CD4-positive, alpha-beta T cell (primary cell): Measurements from ENCODE around the gene FGF13. TPM values are rescaled to one million over a fixed set of nuclear protein-coding genes. Genes with fewer than 3 reads are reported as not detected.

Experiments
- ATAC-seq: fragments of 200-7000 bp; cut with Tn5 transposase; one replicate; pipeline ENCODE4 v1.10.0; 2022; ENCODE audit warnings: mild to moderate bottlenecking; ENCODE audit not compliant: poor library complexity
- CTCF ChIA-PET: fragments of 350-600 bp; sonication (Branson Sonifier 250); formaldehyde crosslinking; loops from one replicate; lab custom pipeline; 2021; ENCODE audit warnings: antibody characterized with exemption, inconsistent platforms; lab: Charles Lee
- POLR2A ChIA-PET: fragments of 350-600 bp; sonication (Branson Sonifier 250); formaldehyde crosslinking; loops from one replicate; lab custom pipeline; 2021; ENCODE audit warnings: antibody characterized with exemption, inconsistent platforms; lab: Charles Lee
- DNase-seq, 14 experiments: peaks; one replicate each; pipeline ENCODE4 v3.0.0-alpha.2; 2013 to 2020; ENCODE audit warnings: mixed read lengths in 2 of 14
- H3K27ac ChIP-seq, 2 donors: one replicate each; pipeline versions ENCODE4 v1.5.1 to v1.7.0; 2013; ENCODE audit warnings: low read length in 2 of 2, low read depth in 1 of 2, mild to moderate bottlenecking in 1 of 2
- H3K27me3 ChIP-seq, 2 experiments: 1 replicate in 1 of 2; 2 replicates in 1 of 2; pipeline versions ENCODE4 v1.6.1 to v1.7.0; 2013; ENCODE audit warnings: low read length in 2 of 2, control low read depth in 1 of 2, mild to moderate bottlenecking in 1 of 2, moderate library complexity in 1 of 2; ENCODE audit not compliant: insufficient read depth in 2 of 2, control insufficient read depth in 1 of 2
- H3K36me3 ChIP-seq: one replicate; pipeline ENCODE4 v1.6.1; 2013; ENCODE audit warnings: low read length, control low read depth; ENCODE audit not compliant: insufficient read depth
- H3K4me1 ChIP-seq: one replicate; pipeline ENCODE4 v1.6.1; 2013; ENCODE audit warnings: low read length, control low read depth; ENCODE audit not compliant: insufficient read depth
- H3K4me3 ChIP-seq: one replicate; pipeline ENCODE4 v1.5.1; 2013; ENCODE audit warnings: mild to moderate bottlenecking, low read length, moderate library complexity
- H3K9me3 ChIP-seq, 2 experiments: 1 replicate in 1 of 2; 2 replicates in 1 of 2; pipeline versions ENCODE4 v1.6.1 to v1.7.0; 2013; ENCODE audit warnings: low read length in 2 of 2, mild to moderate bottlenecking in 2 of 2, control low read depth in 1 of 2, moderate library complexity in 1 of 2; ENCODE audit not compliant: control insufficient read depth in 1 of 2, insufficient read depth in 1 of 2
- H3K27ac Mint-ChIP-seq: one replicate; pipeline ENCODE4 v1.8.0; 2020; ENCODE audit warnings: mixed read lengths
- H3K27me3 Mint-ChIP-seq: one replicate; pipeline ENCODE4 v1.8.0; 2021; ENCODE audit warnings: mixed read lengths
- H3K36me3 Mint-ChIP-seq: one replicate; pipeline ENCODE4 v1.8.0; 2021; ENCODE audit warnings: low read depth, mixed read lengths
- H3K4me1 Mint-ChIP-seq: one replicate; pipeline ENCODE4 v1.8.0; 2021; ENCODE audit warnings: low read depth, mixed read lengths
- H3K4me3 Mint-ChIP-seq: one replicate; pipeline ENCODE4 v1.8.0; 2020; ENCODE audit warnings: mild to moderate bottlenecking, mixed read lengths
- H3K9me3 Mint-ChIP-seq: one replicate; pipeline ENCODE4 v1.8.0; 2020; ENCODE audit warnings: mixed read lengths
- intact Hi-C, 2 experiments: fragments of 100-400 bp; cut with DNase I in 1 of 2; cut with micrococcal nuclease in 1 of 2; formaldehyde crosslinking; loops; one replicate each; pipeline versions ENCODE4 v1.15.1 to v1.9.0; 2023 to 2025; cut with DNase I, micrococcal nuclease
- total RNA-seq, 174 experiments: library from RNA in 2 of 174; stranded (reverse) in 2 of 174; gene quantifications; one replicate each; pipeline ENCODE4 v1.2.3 and lab custom pipeline; 2021 to 2026
- TF ChIP-seq, protein P1 (sequence below): fragments of 200-600 bp; IDR thresholded peaks from one replicate; pipeline ENCODE4 v1.8.0; 2022; ENCODE audit warnings: antibody characterized with exemption, mild to moderate bottlenecking

The FGF13 gene
- total RNA-seq, 2 experiments from 2014 or later: not detected

DNA sequence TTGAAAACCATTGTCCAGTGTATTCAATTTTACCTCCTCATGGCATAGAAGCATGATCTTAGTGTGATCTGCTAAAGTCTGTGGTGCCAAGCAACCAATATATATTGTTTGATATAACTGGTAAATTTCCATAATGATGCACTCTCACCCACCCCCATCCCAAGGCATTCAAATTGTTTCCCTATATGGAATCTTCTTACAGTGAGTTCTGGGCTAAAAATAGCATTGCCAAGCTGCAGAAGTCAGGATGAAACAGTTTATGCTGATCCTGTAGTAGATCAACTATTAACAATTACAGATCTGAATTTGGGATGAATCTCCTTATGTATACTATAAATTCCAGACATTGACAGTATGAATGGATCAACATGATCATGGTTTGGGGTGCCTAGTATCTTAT is 20.9 kb downstream of the FGF13 start:
- Mint-ChIP-seq H3K27me3 (no peaks in the 10 kb centered on the region), H3K4me3 (no peak overlapping the region), H3K36me3 (no peaks in the 10 kb centered on the region), H3K4me1 (no peaks in the 10 kb centered on the region), H3K9me3 (no peaks in the 10 kb centered on the region), H3K27ac (no peak overlapping the region)
- Histone ChIP-seq H3K36me3 (no peaks in the 10 kb centered on the region), H3K9me3 (no peaks in the 10 kb centered on the region), H3K27me3 (no peaks in the 10 kb centered on the region), H3K4me1 (no peaks in the 10 kb centered on the region), H3K27ac (no peak overlapping the region), H3K4me3 (no peak overlapping the region)
- TF ChIP-seq, protein P1, sequence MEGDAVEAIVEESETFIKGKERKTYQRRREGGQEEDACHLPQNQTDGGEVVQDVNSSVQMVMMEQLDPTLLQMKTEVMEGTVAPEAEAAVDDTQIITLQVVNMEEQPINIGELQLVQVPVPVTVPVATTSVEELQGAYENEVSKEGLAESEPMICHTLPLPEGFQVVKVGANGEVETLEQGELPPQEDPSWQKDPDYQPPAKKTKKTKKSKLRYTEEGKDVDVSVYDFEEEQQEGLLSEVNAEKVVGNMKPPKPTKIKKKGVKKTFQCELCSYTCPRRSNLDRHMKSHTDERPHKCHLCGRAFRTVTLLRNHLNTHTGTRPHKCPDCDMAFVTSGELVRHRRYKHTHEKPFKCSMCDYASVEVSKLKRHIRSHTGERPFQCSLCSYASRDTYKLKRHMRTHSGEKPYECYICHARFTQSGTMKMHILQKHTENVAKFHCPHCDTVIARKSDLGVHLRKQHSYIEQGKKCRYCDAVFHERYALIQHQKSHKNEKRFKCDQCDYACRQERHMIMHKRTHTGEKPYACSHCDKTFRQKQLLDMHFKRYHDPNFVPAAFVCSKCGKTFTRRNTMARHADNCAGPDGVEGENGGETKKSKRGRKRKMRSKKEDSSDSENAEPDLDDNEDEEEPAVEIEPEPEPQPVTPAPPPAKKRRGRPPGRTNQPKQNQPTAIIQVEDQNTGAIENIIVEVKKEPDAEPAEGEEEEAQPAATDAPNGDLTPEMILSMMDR: no peak
- ChIA-PET POLR2A (no interaction called here), CTCF (no interaction called here)
- DNase-seq: no peak
- ATAC-seq: no peak
- intact Hi-C loops: no loop called here

DNA sequence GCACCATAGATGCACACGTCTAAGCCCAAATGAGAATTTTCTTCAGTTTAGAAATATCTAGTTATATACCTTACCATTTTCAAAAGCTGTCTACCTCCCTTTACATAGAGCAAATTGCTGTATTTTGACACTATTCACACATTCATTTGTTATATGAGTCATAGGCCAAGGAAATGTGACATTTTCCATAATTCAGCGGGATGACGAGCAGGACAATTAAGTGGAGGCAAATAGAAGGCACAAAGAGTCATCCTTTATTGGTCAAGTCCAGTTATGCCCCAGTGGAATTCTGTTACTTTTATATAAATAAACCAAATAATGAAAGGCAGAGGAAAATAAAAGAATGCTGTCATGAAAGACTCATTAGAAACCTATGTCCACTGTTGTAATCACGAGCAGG is 27.9 kb downstream of the FGF13 start:
- Histone ChIP-seq H3K27me3 (no peaks in the 10 kb centered on the region), H3K4me3 (no peak overlapping the region), H3K36me3 (no peaks in the 10 kb centered on the region), H3K4me1 (no peaks in the 10 kb centered on the region), H3K9me3 (no peaks in the 10 kb centered on the region), H3K27ac (no peak overlapping the region)
- DNase-seq (no peak), ATAC-seq (no peak)
- ChIA-PET POLR2A (no interaction called here), CTCF (no interaction called here)
- TF ChIP-seq, protein P1: no peak
- H3K4me1 Mint-ChIP-seq: no peaks in the 10 kb centered on the region
- H3K27ac Mint-ChIP-seq: no peak overlapping the region
- no peaks in the 10 kb centered on the region for H3K9me3 Mint-ChIP-seq
- H3K36me3 Mint-ChIP-seq: no peaks in the 10 kb centered on the region
- intact Hi-C loops: no loop called here
- H3K4me3 Mint-ChIP-seq: no peak overlapping the region
- H3K27me3 Mint-ChIP-seq: no peaks in the 10 kb centered on the region

DNA sequence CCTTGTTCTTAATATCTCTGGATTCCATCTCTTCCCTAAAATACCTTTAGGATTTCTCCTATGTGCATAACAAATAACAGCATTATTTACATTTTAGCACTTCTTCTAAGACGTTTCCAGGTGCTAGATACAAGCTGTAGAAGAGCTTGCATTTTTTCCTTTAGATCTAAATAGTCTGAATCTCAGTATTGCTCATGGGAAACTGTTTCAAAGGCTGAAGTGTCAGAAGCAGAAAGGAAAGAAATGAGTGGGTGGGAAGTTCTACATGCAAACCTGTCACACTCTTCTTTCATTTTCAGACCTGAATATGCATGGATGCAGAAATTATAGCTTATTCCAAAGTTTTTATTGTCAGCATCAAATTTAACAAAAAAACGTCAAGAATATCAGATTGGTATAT is 41.8 kb downstream of the FGF13 start:
- Histone ChIP-seq H3K27me3 (no peaks in the 10 kb centered on the region), H3K4me1 (no peaks in the 10 kb centered on the region), H3K27ac (no peak overlapping the region), H3K4me3 (no peak overlapping the region), H3K36me3 (no peaks in the 10 kb centered on the region), H3K9me3 (no peaks in the 10 kb centered on the region)
- Mint-ChIP-seq H3K27me3 (no peaks in the 10 kb centered on the region), H3K27ac (no peak overlapping the region), H3K4me1 (no peaks in the 10 kb centered on the region), H3K9me3 (no peaks in the 10 kb centered on the region), H3K36me3 (no peaks in the 10 kb centered on the region), H3K4me3 (no peak overlapping the region)
- POLR2A ChIA-PET: no interaction called here
- CTCF ChIA-PET: no interaction called here
- ATAC-seq (no peak), DNase-seq (no peak)
- TF ChIP-seq, protein P1: no peak
- intact Hi-C loops: no loop called here
